HCT116 (cell line): Measurements from ENCODE around the gene COPB1.

ENCODE experiments used
- EGR1 ChIP-seq: IDR thresholded peaks from 2 replicates; pipeline ENCODE4 v1.6.1; 2012; ENCODE audit warnings: low read depth
- ELF1 ChIP-seq: IDR thresholded peaks from 2 replicates; pipeline ENCODE4 v1.6.1; 2012; ENCODE audit warnings: low read depth, borderline replicate concordance
- EZH2 ChIP-seq: fragments of 200-600 bp; sonication (generic); IDR thresholded peaks from 2 replicates; pipeline ENCODE4 v1.6.1; 2017; ENCODE audit warnings: antibody characterized with exemption, mixed run types
- EZH2phosphoT487 ChIP-seq: fragments of 200-600 bp; IDR thresholded peaks from 2 replicates; pipeline ENCODE4 v1.6.1; 2018; ENCODE audit warnings: antibody characterized with exemption, borderline replicate concordance
- JUND ChIP-seq: IDR thresholded peaks from 2 replicates; pipeline ENCODE4 v1.6.1; 2012
- POLR2A ChIP-seq: IDR thresholded peaks from 2 replicates; pipeline ENCODE4 v1.7.0; 2011; ENCODE audit warnings: borderline replicate concordance; ENCODE audit not compliant: insufficient read depth, insufficient read length; ENCODE audit errors: extremely low read depth
- POLR2AphosphoS5 ChIP-seq: IDR thresholded peaks from 2 replicates; pipeline ENCODE4 v1.6.1; 2011; ENCODE audit warnings: mild to moderate bottlenecking, low read depth, low read length, moderate library complexity
- RAD21 ChIP-seq: IDR thresholded peaks from 2 replicates; pipeline ENCODE4 v1.6.1; 2012; ENCODE audit warnings: low read depth, mild to moderate bottlenecking
- SIN3A ChIP-seq: IDR thresholded peaks from 2 replicates; pipeline ENCODE4 v1.6.1; 2012; ENCODE audit warnings: low read depth
- SP1 ChIP-seq: IDR thresholded peaks from 2 replicates; pipeline ENCODE4 v1.6.1; 2012; ENCODE audit warnings: low read depth
- YY1 ChIP-seq: IDR thresholded peaks from 2 replicates; pipeline ENCODE4 v1.6.1; 2011; ENCODE audit warnings: low read length, low read depth, moderate library complexity, mild to moderate bottlenecking; ENCODE audit not compliant: insufficient replicate concordance; ENCODE audit errors: extremely low read depth
- TF ChIP-seq, protein P1 (sequence below), 3 experiments: fragments of 200-600 bp in 1 of 3; sonication (generic) in 1 of 3; IDR thresholded peaks in 2 of 3; conservative IDR thresholded peaks in 1 of 3; 2 replicates each; pipeline ENCODE4 v1.5.1; 2012 to 2017; ENCODE audit warnings: low read depth in 2 of 3, low read length in 2 of 3, antibody characterized with exemption in 1 of 3, borderline replicate concordance in 1 of 3, control low read depth in 1 of 3, mild to moderate bottlenecking in 1 of 3, mixed read lengths in 1 of 3, mixed run types in 1 of 3, moderate library complexity in 1 of 3; ENCODE audit not compliant: insufficient read depth in 1 of 3
- TF ChIP-seq, protein P2 (sequence below): IDR thresholded peaks from 2 replicates; pipeline ENCODE4 v1.6.1; 2012

DNA sequence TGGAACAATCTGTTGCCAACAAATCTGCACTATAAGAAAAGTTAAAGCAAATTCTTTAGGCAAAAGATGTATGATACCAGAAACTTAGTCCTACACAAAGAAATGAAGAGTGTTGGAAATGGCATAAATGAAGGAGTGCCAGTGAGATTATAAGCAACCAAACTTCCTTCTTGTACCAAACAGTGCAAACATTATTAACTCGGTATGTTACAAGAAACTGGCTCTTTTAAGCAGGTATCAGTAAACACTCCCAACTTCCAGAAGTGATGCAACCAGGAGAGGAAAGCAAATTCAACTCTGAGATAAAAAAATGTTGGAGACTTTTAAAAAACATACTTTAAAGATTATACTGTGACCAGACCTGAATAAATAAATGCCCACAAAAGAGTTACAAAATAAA is 28.5 kb downstream of the COPB1 start:
- TF ChIP-seq, protein P1, sequence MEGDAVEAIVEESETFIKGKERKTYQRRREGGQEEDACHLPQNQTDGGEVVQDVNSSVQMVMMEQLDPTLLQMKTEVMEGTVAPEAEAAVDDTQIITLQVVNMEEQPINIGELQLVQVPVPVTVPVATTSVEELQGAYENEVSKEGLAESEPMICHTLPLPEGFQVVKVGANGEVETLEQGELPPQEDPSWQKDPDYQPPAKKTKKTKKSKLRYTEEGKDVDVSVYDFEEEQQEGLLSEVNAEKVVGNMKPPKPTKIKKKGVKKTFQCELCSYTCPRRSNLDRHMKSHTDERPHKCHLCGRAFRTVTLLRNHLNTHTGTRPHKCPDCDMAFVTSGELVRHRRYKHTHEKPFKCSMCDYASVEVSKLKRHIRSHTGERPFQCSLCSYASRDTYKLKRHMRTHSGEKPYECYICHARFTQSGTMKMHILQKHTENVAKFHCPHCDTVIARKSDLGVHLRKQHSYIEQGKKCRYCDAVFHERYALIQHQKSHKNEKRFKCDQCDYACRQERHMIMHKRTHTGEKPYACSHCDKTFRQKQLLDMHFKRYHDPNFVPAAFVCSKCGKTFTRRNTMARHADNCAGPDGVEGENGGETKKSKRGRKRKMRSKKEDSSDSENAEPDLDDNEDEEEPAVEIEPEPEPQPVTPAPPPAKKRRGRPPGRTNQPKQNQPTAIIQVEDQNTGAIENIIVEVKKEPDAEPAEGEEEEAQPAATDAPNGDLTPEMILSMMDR (IDR thresholded peaks at IDR 0.05 in 2 of 3, conservative IDR thresholded peaks at IDR 0.05 in 1 of 3; ENCODE audit: borderline replicate concordance in 1 of 3, insufficient read depth in 1 of 3, low read depth in 2 of 3, low read length in 2 of 3) = no peak
- no peak for TF ChIP-seq SP1
- TF ChIP-seq, protein P2, sequence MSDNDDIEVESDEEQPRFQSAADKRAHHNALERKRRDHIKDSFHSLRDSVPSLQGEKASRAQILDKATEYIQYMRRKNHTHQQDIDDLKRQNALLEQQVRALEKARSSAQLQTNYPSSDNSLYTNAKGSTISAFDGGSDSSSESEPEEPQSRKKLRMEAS = no peak
- no peak for TF ChIP-seq EZH2phosphoT487
- TF ChIP-seq RAD21 = no peak
- no peak for TF ChIP-seq JUND
- TF ChIP-seq POLR2AphosphoS5 = no peak
- TF ChIP-seq POLR2A = no peak
- no peak for TF ChIP-seq EZH2
- no peak for TF ChIP-seq SIN3A
- TF ChIP-seq YY1 = no peak
- no peak for TF ChIP-seq ELF1
- TF ChIP-seq EGR1 = no peak
